GM13976 (cell line): Measurements from ENCODE around the gene MUC20.

Source experiments
- DNase-seq: peaks from one replicate; pipeline ENCODE4 v3.0.0; 2012; ENCODE audit warnings: low spot score
- in situ Hi-C: fragments of 300-500 bp; cut with MboI; formaldehyde crosslinking; loops from one replicate; pipeline ENCODE4 v1.12.0; 2022; ENCODE audit warnings: low sequenced_read_pairs, mixed read lengths, inconsistent platforms; ENCODE audit not compliant: unreplicated experiment
- TF ChIP-seq, protein P1 (sequence below): IDR thresholded peaks from 2 replicates; pipeline ENCODE4 v1.5.1; 2012; ENCODE audit warnings: borderline replicate concordance, mild to moderate bottlenecking; ENCODE audit not compliant: insufficient read depth; ENCODE audit errors: extremely low read depth, missing control alignments, control extremely low read depth

MUC20 gene

DNA sequence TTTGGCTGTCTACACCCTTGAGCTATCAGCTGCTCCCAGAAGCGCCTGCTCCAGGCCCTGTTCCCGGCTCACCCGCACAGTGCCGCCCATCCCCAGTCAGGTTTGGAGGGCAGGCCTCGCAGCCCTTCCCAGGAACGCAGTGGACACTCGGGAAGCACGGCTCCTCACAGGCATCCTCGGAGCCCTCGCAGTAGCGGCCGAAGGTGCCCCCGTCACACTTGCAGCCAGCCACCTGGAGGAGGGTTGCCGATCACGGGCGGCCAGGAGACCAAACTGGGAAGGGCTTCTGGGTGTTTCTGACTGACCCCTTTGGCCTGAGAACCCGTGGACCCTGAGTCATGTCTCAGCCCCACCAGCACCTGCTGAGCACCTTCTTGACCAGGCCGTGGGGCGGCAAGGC, 33.4 kb downstream of the MUC20 start:
- TF ChIP-seq, protein P1, sequence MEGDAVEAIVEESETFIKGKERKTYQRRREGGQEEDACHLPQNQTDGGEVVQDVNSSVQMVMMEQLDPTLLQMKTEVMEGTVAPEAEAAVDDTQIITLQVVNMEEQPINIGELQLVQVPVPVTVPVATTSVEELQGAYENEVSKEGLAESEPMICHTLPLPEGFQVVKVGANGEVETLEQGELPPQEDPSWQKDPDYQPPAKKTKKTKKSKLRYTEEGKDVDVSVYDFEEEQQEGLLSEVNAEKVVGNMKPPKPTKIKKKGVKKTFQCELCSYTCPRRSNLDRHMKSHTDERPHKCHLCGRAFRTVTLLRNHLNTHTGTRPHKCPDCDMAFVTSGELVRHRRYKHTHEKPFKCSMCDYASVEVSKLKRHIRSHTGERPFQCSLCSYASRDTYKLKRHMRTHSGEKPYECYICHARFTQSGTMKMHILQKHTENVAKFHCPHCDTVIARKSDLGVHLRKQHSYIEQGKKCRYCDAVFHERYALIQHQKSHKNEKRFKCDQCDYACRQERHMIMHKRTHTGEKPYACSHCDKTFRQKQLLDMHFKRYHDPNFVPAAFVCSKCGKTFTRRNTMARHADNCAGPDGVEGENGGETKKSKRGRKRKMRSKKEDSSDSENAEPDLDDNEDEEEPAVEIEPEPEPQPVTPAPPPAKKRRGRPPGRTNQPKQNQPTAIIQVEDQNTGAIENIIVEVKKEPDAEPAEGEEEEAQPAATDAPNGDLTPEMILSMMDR = no peak
- in situ Hi-C loops = no loop called here
- DNase-seq = no peak

DNA sequence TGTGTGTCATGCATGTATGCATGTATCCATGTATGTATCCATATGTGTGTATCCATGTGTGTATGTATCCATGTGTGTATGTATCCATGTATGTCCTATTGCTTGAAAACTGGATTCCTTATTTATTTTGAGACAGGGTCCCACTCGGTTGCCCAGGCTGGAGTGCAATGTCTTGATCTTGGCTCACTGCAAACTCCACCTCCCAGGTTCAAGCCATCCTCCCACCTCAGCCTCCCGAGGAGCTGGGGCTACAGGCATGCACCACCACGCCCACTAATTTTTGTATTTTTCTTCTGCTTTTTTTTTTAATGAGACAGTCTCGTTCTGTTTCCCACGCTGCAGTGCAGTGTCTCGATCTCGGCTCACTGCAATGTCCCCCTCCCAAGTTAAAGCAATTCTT, 34.1 kb downstream of the MUC20 start:
- in situ Hi-C loops = no loop called here
- TF ChIP-seq, protein P1 = no peak
- DNase-seq = no peak

DNA sequence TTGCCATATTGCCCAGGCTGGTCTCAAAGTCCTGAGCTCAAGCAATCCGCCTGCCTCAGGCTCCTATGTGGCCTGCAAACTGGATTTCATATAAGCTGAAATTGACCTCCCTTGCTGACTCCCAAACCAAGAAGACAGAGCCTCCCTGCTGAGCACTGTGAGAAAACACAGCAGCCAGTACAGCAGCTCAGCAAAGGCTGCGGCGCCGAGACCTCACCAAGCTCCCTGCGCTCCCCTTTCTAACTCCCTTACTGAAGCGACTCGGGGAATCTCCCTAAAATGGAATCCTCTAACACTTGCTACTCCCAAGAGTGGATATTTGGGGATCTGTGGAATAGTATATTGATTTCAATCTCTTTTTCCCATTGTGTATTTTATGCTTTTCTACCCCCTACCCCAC, 34.6 kb downstream of the MUC20 start:
- TF ChIP-seq, protein P1 = no peak
- in situ Hi-C loops = no loop called here

DNA sequence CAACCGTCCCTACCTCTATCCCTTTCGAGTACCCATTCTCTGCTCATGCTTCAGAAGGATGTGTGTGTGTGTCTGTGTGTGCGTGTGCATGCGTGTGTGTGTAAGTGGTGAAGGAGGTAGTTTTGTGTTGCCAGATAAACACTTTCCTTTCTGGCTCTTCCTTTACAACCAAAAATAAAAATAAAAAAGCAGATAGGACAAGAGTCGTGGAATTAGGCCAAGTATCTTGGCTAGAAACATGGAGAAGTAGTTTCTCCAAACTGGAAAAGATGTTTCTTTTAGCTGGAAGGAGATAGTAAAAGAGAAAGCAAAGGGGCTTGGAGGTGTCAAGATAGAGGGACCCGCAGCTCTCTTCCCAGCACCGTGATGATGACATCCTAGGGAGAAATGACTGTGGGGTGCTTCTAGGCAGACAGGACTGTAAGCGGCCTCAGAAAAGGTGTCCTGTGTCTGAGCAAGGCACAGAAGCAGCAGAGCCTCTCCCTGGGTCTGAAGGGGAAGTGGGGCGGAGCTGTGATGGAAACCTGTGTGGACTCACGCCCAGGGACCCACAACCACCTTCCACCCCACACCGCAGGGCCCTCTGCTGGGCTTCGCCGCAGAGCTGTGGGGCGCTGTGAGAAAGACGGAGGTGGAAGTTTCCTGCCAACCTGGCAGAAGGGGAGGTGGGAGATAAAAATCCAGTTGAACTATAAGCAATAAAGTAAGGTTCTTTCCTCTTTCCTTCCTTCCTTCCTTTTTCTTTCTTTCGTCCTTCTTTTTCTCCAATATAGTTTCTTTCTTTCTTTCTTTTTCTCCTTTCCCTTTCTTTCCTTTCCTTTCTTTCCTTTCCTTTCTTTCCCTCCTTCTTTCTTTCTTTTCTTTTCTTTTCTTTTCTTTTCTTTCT, 35.3 kb downstream of the MUC20 start:
- in situ Hi-C loops = no loop called here
- DNase-seq = no peak
- TF ChIP-seq, protein P1 = no peak

More for the DNA sequence above, 34.6 kb downstream of the MUC20 start:
- DNase-seq = no peak

DNA sequence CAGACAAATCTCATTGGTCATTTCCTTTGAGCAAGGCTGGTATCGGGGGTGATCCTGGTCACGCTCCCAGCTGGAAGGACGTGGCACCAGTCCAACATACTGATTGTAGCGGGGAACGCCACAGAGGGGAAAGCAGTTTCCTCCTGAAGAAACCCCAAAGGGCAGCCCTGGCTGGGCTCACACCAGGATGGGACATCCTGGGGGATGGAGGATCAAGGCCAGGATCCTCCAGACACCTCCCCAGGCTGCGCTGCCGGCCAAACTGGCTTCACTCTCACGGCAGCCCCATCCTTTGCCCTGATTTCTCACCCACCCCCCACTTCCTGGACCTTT, 36.6 kb downstream of the MUC20 start:
- in situ Hi-C loops = no loop called here
- no peak for DNase-seq
- TF ChIP-seq, protein P1 = no peak

DNA sequence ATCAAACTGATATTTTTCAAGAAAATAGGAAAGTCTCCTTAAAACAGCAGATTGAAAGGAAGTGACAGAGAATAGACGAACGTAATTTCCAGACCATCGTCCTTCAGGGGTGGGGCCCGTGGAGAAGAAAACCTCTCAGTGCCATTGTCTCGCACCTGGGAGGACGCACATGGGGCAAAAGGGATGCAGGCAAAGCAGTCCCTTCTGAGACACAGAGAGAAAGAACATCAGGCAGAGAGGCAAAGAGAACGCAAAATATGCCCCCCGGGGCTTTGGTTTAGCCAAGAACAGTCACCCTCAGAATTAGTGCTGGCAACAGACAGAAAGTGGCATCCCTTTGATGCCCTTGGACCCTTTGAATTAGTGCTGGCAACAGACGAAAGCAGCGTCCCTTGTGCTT, 37.0 kb downstream of the MUC20 start:
- DNase-seq = no peak

More for the DNA sequence above, 37.0 kb downstream of the MUC20 start:
- in situ Hi-C loops = no loop called here
- TF ChIP-seq, protein P1 = no peak
